IMR-90 (cell line): ENCODE measurements around the gene TTC1.

Experiments
- CTCF ChIP-seq: conservative IDR thresholded peaks from 2 replicates; pipeline ENCODE4 v1.5.1; 2012; ENCODE audit warnings: mild to moderate bottlenecking, low read depth, low read length, improper control_type of control experiment
- MAZ ChIP-seq: IDR thresholded peaks from 2 replicates; pipeline ENCODE4 v1.6.1; 2012; ENCODE audit warnings: low read depth, mild to moderate bottlenecking, low read length, improper control_type of control experiment, moderate library complexity, borderline replicate concordance
- POLR2A ChIP-seq: IDR thresholded peaks from 2 replicates; pipeline ENCODE4 v1.6.1; 2012; ENCODE audit warnings: mild to moderate bottlenecking, low read depth, low read length
- SMC3 ChIP-seq: fragments of 150-350 bp; IDR thresholded peaks from 2 replicates; pipeline ENCODE4 v1.6.1; 2016; ENCODE audit warnings: low read depth, mild to moderate bottlenecking, antibody characterized with exemption, low read length, moderate library complexity
- USF2 ChIP-seq: fragments of 150-350 bp; IDR thresholded peaks from 2 replicates; pipeline ENCODE4 v1.6.1; 2017; ENCODE audit warnings: mild to moderate bottlenecking, antibody characterized with exemption, low read length, low read depth

- TF ChIP-seq USF2 (no peak), CTCF (no peak), POLR2A (no peak), MAZ (no peak), SMC3 (no peak)
Observed at GRCh38 chr5:160030631-160031377, 21.9 kb downstream of the TTC1 start.
